HL-60 (cell line): ENCODE data around the gene UBE2E1.

ENCODE experiments used
- DNase-seq, 2 experiments: peaks; one replicate each; pipeline ENCODE4 v3.0.0-alpha.2; 2010 to 2020; ENCODE audit warnings: low read depth in 1 of 2, low spot score in 1 of 2
- H3K27ac ChIP-seq: fragments of 250-450 bp; sonication (Bioruptor Pico); replicated peaks from 2 replicates; pipeline ENCODE4 v1.5.1; 2020; ENCODE audit warnings: mild to moderate bottlenecking, moderate library complexity
- H3K27me3 ChIP-seq: fragments of 250-450 bp; sonication (Bioruptor Pico); 2 replicates; pipeline ENCODE4 v1.5.1; 2021; ENCODE audit warnings: mild to moderate bottlenecking, moderate library complexity; ENCODE audit not compliant: insufficient read depth, poor library complexity, severe bottlenecking
- H3K4me3 ChIP-seq: replicated peaks from 2 replicates; pipeline ENCODE4 v1.5.1; 2011; ENCODE audit warnings: mild to moderate bottlenecking, control low read depth, low read length; ENCODE audit not compliant: insufficient read depth
- CTCF ChIP-seq: IDR thresholded peaks from one replicate; pipeline ENCODE4 v1.5.1; 2011; ENCODE audit warnings: low read length, control low read depth, inconsistent platforms; ENCODE audit not compliant: insufficient read depth
- GABPA ChIP-seq: IDR thresholded peaks from 2 replicates; pipeline ENCODE4 v1.6.1; 2012; ENCODE audit warnings: low read depth
- POLR2AphosphoS5 ChIP-seq: IDR thresholded peaks from 2 replicates; pipeline ENCODE4 v1.6.1; 2012; ENCODE audit warnings: low read depth
- REST ChIP-seq: IDR thresholded peaks from 2 replicates; pipeline ENCODE4 v1.6.1; 2012; ENCODE audit warnings: low read depth; ENCODE audit not compliant: insufficient replicate concordance
- SPI1 ChIP-seq: IDR thresholded peaks from 2 replicates; pipeline ENCODE4 v1.6.1; 2012; ENCODE audit warnings: low read depth, mild to moderate bottlenecking, borderline replicate concordance

Gene UBE2E1

GRCh38 chr3:23785882-23786281 lies 19.9 kb upstream of the UBE2E1 start:
- H3K27me3 ChIP-seq, result no peaks in the 10 kb centered on the region

GRCh38 chr3:23791678-23792077 lies 14.1 kb upstream of the UBE2E1 start:
- Histone ChIP-seq H3K27me3 (no peaks in the 10 kb centered on the region), H3K27ac (no peak overlapping the region), H3K4me3 (no peak overlapping the region)
- DNase-seq, result no peak
- TF ChIP-seq SPI1 (no peak), POLR2AphosphoS5 (no peak), REST (no peak), CTCF (no peak), GABPA (no peak)

More at GRCh38 chr3:23785882-23786281, 19.9 kb upstream of the UBE2E1 start:
- Histone ChIP-seq H3K27ac (no peak overlapping the region), H3K4me3 (no peak overlapping the region)
- TF ChIP-seq CTCF (no peak), SPI1 (no peak), GABPA (no peak), POLR2AphosphoS5 (no peak)
- no peak for DNase-seq

- H3K4me3 ChIP-seq, result no peak overlapping the region
- H3K27me3 ChIP-seq, result no peaks in the 10 kb centered on the region
- no peak for TF ChIP-seq POLR2AphosphoS5
- TF ChIP-seq GABPA, result no peak
- no peak for TF ChIP-seq REST
- TF ChIP-seq CTCF, result no peak
- TF ChIP-seq SPI1, result no peak
- DNase-seq, result no peak
- H3K27ac ChIP-seq, result no peak overlapping the region
These were observed 12.1 kb upstream of the UBE2E1 start for GRCh38 chr3:23793528-23794134.

GRCh38 chr3:23795096-23795495 lies 10.7 kb upstream of the UBE2E1 start:
- Histone ChIP-seq H3K27me3 (no peaks in the 10 kb centered on the region), H3K4me3 (no peak overlapping the region), H3K27ac (no peak overlapping the region)
- DNase-seq, result no peak
- TF ChIP-seq REST (no peak), GABPA (no peak), SPI1 (no peak), POLR2AphosphoS5 (no peak)
